ENCODE measurements around the gene PRPF40B.
"Not testable (repeated sequence)": the region's sequence is repeated elsewhere in the genome, so short reads cannot be mapped to it uniquely, and the experiment has no call there.

PRPF40B gene

DNA sequence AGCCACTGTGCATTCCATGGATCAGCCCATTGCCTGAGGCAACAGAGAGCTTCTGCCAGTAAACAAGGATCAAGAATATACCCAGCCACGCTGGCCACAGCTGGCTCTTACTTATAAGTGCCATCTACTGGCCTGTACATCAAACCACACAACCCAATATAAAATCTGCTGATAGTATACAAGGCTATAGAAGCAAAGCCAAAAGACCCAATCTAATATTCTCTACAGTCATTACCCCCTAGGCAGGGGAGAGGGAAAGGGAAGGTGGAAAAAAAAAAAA, 13.5 kb upstream of the PRPF40B start:
- no peak for DNase-seq

DNA sequence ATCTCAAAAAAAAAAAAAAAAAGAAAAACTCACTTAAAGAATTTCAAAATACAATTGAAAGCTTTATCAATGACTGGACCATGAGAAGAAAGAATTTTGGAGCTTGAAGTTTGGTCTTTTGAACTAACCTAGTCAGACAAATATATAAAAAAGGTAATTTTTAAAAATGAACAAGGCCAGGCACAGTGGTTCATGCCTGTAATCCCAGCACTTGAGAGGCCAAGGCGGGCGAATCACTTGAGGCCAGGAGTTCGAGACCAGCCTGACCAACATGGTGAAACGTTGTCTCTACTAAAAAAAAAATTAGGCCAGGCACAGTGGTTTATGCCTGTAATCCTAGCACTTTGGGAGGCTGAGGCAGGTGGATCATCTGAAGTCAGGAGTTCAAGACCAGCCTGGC, 12.6 kb upstream of the PRPF40B start:
- DNase-seq, result not testable (repeated sequence)

- DNase-seq, result no peak
Measured at GRCh38 chr12:49612210-49612609, 11.2 kb upstream of the PRPF40B start.

DNA sequence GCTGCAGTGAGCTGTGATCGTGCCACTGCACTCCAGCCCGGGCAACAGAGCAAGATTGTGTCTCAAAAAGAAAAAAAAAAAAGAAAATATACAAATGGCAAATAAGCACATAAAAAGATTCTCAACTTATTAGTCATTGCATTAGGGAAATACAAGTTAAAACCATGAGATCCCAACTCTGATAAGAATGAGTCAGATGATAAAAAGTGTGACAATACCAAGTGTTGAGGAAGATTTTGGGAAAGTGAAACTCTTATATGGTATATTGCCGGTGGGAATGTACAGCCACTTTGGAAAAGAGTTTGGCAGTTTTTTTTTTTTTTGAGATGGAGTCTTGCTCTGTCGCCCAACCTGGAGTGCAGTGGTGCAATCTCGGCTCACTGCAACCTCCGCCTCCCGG, 7.6 kb upstream of the PRPF40B start:
- DNase-seq, result no peak

- no peak for DNase-seq
Measured at GRCh38 chr12:49616533-49617219, 6.7 kb upstream of the PRPF40B start.

DNA sequence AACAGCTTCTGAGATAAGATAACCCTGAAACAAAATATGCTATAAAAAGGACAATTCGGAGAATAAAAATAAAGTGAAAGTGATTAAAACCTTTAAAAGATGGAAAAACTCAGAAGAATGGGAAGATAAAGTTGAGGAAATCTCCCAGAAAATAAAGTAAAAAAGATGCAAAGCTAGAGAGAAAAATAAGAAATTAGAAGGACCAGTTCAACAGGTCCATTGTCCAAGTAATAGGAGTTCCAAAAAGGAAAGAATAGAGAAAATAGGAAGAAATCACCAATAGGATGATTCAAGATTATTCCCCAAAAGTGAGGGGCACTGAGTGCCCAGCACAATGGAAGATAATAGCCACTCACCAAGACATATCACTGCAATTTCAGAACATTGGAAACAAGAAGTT, 4.8 kb upstream of the PRPF40B start:
- DNase-seq, result no peak

GRCh38 chr12:49619286-49619685, 4.1 kb upstream of the PRPF40B start:
- DNase-seq, result no peak

DNA sequence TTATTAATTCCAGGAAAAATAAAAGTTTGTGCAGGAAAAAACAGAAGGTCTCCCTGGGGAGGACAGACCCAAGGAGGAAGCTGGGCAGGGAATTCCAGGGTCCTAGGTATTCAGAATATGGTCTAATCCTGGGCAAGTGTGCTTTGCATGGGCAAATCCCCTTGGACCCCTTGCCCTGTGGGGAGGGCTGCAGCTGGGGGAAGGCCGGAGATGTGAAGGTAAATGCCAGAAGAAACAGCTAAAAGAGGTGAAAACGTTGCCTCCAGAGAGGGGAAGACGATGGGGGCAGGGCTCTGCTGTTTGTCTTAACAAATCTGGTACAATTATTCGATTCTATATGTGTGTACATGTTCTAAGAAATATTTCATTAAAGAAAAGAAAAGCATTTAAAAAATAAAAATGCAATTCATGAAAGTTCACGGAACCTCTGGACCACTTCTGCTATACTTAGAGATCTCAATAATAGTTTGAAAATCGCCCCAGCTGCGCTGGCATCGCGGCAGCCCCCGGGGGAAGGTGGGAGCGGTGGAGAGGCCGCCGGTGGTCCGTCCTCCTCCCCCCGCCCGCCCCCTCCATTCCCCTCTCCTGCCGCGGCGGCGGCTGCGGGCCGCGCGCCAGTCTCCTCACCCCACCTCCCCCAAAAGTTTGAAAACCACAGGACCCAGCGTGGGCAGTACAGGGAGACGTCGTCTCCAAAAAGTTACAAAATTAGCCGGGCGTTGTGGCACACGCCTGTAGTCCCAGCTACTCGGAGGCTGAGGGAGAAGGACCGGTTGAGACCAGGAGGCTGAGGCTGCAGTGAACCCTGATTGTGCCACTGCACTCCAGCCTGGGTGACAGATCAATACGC, 1.5 kb upstream of the PRPF40B start:
- no peak for DNase-seq

DNA sequence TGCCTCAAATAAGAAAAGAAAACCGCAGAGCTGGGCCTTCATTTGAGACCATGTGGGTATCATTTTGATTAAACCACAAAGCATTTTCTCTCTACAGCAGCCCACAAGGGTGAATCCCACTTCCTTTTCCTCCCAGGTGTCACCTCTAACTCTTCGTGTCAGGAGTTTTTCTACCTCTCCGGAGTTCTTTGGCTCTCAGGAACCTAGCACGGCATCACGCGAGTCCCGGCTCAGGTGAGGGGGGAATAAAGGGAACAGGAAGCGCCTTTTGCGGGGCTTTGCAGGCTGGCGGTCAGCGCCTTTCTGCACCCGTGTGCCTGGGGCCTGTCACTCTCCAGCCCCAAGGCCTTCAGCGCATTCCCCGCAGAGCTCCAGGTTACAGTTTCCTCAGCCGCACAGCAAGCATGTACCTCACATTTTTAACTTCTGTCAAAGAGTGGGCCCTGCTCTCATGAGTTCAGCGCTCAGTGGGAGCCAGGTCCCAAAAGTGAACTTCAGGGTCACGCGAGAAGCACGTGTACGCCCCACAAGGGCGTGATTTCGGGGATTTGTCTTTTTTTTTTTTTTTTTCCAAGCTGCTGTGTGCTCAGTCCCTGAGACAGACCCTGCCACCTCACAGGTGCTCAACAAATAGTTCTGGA, 740 bp upstream of the PRPF40B start:
- peak; percentile 66 for DNase-seq

- DNase-seq, result no peak
Measured at GRCh38 chr12:49624921-49625577, 1.7 kb downstream of the PRPF40B start.

GRCh38 chr12:49626169-49626835, 2.9 kb downstream of the PRPF40B start:
- peak; percentile 50 for DNase-seq

DNA sequence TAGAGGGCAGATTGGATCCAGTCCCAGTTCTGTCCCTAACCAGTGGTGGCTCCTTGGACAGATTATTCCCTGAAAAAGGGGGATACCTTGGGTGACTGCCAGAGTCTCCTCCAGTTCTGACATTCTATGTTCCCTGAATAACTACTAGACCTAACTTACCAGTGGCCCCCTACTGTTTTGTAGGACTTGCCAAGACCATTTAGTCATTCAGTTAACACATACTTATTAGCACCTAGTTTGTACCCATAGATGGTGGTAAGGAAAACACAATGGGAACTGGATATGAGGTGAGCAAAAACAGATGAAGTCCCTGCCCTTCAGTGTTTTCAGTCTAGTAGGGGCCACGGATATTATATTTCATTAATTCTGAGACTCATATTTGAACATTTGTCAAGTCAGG, 3.5 kb downstream of the PRPF40B start:
- DNase-seq, result no peak

GRCh38 chr12:49627752-49628360, 4.5 kb downstream of the PRPF40B start:
- DNase-seq, result no peak

- no peak for DNase-seq
Measured at GRCh38 chr12:49631336-49631907, 8.1 kb downstream of the PRPF40B start.

- no peak for DNase-seq
Measured at GRCh38 chr12:49632401-49632800, 9.0 kb downstream of the PRPF40B start.

DNA sequence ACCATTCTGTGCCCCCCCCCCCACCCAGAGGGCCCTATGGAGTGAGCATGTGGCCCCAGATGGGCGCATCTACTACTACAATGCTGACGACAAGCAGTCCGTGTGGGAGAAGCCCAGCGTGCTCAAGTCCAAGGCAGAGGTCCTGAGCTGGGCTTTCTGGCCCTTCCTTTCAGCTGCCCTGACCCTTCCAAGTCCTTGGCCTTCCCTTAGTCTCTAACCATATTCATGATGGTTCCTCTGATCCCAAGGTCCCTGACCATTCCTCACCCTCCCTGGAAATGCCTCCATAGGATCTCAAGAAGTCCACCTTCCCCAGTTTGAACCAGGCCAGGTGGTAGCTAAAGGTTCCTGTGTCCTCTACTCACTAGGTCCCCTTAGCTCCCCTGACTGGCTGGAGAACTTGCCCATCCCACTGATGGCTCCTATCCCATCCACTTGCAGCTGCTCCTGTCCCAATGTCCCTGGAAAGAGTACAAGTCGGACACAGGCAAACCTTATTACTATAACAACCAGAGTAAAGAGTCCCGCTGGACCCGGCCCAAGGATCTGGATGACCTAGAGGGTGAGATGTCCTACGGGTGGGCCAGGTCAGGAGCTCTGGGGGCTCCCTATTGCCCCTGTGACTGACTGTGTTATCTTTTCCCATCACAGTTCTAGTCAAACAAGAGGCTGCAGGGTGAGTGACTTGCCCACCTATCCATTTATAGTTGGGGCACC, 9.8 kb downstream of the PRPF40B start:
- DNase-seq, result no peak

GRCh38 chr12:49633703-49634345, 10.5 kb downstream of the PRPF40B start:
- DNase-seq, result no peak

GRCh38 chr12:49635036-49635435, 11.7 kb downstream of the PRPF40B start:
- no peak for DNase-seq

- no peak for DNase-seq
Measured at GRCh38 chr12:49635656-49636055, 12.3 kb downstream of the PRPF40B start.

- no peak for DNase-seq
Measured at GRCh38 chr12:49636574-49636973, 13.2 kb downstream of the PRPF40B start.
